ENCODE measurements around the gene SUCNR1.
"Not testable (repeated sequence)": the region's sequence is repeated elsewhere in the genome, so short reads cannot be mapped to it uniquely, and the experiment has no call there.

SUCNR1 gene

DNA sequence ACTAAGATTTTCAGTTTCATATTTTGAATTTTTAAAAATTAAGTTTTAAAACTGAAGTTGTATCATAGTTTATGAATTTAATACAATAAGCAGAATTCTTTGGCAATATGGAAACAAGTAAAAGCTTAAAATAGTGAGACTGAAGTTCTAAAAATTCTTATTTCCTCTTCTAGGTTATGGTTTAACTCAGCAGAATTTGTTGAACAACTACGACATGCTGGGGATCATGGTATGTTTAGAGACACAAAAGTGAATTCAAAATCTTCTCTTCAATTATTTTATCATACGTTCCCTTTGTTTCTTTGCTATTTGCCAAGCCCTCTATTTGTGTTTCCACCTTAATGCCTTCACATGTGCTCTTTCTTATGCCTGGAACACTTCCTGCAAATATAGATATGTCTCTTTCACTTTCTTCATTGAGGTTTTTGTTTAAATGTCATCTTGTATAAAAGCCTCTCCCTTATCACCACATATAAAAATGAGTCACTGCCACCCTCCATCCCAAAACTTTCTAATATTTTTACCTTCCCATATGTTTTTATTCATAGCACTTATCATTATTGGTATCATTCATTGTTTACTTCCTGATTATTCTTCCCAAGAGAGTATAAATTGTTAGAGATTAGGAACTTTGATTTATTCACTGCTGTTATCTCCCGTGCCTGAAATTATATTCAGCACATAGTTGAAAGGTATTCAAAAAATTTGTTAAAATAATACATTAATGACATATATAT is 6.4 kb downstream of the SUCNR1 start:
- DNase-seq (ENCODE audit: low read depth) = no peak
- H3K4me3 ChIP-seq (ENCODE audit: control insufficient read depth, low read depth, low read length) = no peak overlapping the region
- TF ChIP-seq, protein P1, sequence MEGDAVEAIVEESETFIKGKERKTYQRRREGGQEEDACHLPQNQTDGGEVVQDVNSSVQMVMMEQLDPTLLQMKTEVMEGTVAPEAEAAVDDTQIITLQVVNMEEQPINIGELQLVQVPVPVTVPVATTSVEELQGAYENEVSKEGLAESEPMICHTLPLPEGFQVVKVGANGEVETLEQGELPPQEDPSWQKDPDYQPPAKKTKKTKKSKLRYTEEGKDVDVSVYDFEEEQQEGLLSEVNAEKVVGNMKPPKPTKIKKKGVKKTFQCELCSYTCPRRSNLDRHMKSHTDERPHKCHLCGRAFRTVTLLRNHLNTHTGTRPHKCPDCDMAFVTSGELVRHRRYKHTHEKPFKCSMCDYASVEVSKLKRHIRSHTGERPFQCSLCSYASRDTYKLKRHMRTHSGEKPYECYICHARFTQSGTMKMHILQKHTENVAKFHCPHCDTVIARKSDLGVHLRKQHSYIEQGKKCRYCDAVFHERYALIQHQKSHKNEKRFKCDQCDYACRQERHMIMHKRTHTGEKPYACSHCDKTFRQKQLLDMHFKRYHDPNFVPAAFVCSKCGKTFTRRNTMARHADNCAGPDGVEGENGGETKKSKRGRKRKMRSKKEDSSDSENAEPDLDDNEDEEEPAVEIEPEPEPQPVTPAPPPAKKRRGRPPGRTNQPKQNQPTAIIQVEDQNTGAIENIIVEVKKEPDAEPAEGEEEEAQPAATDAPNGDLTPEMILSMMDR (IDR thresholded peaks at IDR 0.05; ENCODE audit: control insufficient read depth, insufficient read depth, low read depth, low read length, missing control alignments) = no peak

DNA sequence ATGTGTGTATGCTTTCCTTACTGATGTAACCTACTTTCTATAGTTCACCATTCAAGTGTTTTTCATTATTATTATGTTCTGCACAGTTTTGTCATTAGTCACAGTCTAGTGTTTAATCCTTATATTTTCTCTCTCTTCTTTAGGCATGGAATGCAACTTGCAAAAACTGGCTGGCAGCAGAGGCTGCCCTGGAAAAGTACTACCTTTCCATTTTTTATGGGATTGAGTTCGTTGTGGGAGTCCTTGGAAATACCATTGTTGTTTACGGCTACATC is 6.9 kb downstream of the SUCNR1 start:
- no peak for DNase-seq (ENCODE audit: low read depth)
- TF ChIP-seq, protein P1 (IDR thresholded peaks at IDR 0.05; ENCODE audit: control insufficient read depth, insufficient read depth, low read depth, low read length, missing control alignments) = no peak
- H3K4me3 ChIP-seq (ENCODE audit: control insufficient read depth, low read depth, low read length) = no peak overlapping the region

DNA sequence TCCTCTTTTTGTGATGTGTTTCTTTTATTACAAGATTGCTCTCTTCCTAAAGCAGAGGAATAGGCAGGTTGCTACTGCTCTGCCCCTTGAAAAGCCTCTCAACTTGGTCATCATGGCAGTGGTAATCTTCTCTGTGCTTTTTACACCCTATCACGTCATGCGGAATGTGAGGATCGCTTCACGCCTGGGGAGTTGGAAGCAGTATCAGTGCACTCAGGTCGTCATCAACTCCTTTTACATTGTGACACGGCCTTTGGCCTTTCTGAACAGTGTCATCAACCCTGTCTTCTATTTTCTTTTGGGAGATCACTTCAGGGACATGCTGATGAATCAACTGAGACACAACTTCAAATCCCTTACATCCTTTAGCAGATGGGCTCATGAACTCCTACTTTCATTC is 7.7 kb downstream of the SUCNR1 start:
- no peak overlapping the region for H3K4me3 ChIP-seq (ENCODE audit: control insufficient read depth, low read depth, low read length)
- TF ChIP-seq, protein P1 (IDR thresholded peaks at IDR 0.05; ENCODE audit: control insufficient read depth, insufficient read depth, low read depth, low read length, missing control alignments) = no peak
- DNase-seq (ENCODE audit: low read depth) = no peak

DNA sequence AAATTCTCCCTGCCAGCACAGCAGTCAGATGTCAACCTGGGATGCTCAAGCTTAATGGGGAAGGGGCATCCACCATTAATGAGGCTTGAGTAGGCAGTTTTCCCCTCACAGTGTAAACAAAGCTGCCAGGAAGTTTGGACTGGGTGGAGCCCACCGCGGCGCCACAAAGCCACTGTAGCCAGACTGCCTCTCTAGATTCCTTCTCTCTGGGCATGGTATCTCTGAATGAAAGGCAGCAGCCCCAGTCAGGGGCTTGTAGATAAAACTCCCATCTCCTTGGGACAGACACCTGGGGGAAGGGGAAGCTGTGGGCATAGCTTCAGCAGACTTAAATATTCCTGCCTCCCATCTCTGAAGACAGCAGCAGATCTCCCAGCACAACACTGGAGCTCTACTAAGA is 12.0 kb downstream of the SUCNR1 start:
- H3K4me3 ChIP-seq (ENCODE audit: control insufficient read depth, low read depth, low read length); DNase-seq (ENCODE audit: low read depth): not testable (repeated sequence)

DNA sequence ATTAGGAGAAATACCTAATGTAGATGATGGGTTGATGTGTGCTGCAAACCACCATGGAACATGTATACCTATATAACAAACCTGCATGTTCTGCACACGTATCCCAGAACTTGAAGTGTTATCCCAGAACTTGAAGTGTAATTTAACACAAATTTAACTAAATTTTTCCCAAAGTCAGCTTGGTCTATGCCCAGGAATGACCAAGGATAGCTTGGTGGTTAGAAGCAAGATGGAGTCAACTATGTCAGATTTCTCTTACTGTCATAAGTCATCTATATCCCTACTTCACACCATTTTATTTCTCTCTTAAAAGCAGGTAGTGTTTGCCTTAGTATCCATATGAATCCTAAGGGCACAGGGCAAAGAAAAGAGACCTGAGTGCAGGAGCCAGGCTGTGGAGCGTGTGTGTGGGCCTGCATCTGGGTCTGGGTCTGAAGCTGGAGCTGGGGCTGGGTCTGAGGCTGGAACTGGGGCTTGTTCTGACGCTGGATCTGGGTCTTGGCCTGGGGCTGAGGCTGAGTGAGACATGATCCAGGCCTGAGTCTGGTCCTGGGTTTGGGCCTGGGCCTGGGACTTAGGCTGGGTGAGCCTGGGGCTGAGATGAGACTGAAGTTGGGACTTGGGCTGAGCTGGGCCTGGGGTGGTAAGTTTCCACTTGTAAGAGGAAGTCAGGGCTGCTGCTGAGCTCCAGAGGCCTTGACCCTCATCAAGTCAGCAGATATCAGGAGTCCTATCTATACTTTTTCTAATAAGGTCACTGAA is 14.2 kb downstream of the SUCNR1 start:
- H3K4me3 ChIP-seq (ENCODE audit: control insufficient read depth, low read depth, low read length); DNase-seq (ENCODE audit: low read depth): not testable (repeated sequence)

DNA sequence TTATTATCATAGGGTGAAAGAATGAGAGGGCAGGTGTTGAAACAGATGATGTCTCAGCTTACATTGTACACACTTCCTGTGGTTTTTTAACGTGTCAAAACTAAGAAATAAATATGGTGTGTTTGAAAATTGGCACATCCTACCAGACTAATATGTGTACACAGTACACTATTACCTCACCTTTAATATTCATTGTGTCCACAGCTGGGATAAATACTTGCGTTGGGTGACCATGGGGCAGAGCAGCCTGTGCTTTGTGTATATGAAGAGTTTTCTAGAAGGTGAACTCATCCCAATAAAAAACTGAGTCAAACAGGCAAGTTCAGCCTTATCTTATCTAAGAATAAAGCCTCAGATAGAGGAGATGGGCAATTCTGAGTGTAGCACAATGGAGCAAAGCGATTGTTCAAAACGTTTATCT is 17.3 kb downstream of the SUCNR1 start:
- TF ChIP-seq, protein P1 (IDR thresholded peaks at IDR 0.05; ENCODE audit: control insufficient read depth, insufficient read depth, low read depth, low read length, missing control alignments) = no peak
- DNase-seq (ENCODE audit: low read depth) = no peak
- no peak overlapping the region for H3K4me3 ChIP-seq (ENCODE audit: control insufficient read depth, low read depth, low read length)

DNA sequence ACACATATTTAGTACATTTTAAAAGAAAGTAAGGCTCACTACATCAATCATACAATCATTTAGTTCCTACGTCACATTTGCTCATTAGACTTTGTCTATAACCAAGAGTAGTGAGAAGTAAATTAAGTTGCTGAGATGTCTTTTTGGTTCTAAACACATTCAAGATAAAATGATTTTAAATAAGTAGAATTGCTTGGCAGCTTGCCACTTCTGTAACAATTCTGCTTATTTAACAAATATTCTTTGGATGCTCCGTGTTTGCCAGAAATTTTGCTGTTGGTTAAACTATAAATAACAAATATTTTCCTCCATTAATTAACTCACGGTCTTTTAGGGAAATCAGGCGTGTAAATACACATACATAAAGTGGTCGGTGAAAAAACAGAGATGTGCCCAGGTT is 18.3 kb downstream of the SUCNR1 start:
- DNase-seq (ENCODE audit: low read depth) = no peak
- TF ChIP-seq, protein P1 (IDR thresholded peaks at IDR 0.05; ENCODE audit: control insufficient read depth, insufficient read depth, low read depth, low read length, missing control alignments) = no peak
- no peak overlapping the region for H3K4me3 ChIP-seq (ENCODE audit: control insufficient read depth, low read depth, low read length)
